Activated T-helper 1 cell treated with Interleukin-2 at 50 U/mL for 16 hours (primary cell): Measurements from ENCODE around the gene TMUB2.

Experiments used
- DNase-seq: peaks from one replicate; pipeline ENCODE4 v3.0.0-alpha.2; 2020; ENCODE audit warnings: low read depth

The TMUB2 gene

GRCh38 chr17:44176671-44177501 is 9.9 kb upstream of the TMUB2 start:
- DNase-seq, result no peak

DNA sequence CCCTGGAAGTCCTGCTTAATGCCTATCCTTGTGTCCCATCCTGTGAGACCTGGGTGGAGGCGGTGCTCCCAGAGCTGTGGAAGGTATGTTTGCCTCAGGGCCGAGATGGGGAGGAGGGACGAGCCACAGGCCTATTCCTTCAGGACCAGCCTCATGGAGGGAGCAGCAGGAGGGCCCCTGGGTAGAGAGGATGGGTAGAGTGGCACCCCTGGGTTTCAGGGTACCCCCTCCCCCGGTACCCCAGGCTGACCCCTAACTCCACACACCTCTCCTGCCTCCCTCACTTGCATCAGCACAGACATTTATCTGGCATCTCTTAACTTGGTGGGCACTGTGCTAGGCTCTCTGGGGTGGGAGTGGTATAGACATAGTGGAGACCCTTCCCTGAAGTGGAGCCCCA is 9.1 kb upstream of the TMUB2 start:
- no peak for DNase-seq

- no peak for DNase-seq
These were observed 8.6 kb upstream of the TMUB2 start for GRCh38 chr17:44178133-44178532.

DNA sequence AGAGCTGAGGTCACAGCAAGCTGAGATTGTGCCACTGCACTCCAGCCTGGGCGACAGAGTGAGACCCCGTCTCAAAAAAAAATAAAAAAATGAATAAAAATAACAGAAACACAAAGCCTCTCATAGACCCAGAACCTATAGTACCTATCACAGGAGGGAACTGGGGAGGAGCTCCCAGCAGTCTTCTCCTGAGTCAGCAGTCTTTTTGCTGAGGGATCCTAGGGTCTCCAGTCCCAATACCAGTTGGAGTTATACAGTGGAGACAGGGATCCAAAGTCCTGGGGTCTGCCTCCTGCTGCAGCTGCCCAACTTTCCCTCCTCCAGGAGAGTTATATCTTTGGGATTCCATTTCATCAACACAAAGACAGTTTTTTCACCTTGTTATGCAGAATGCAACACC is 3.7 kb upstream of the TMUB2 start:
- DNase-seq, result no peak

- no peak for DNase-seq
These were observed 2.5 kb upstream of the TMUB2 start for GRCh38 chr17:44184212-44184810.

DNA sequence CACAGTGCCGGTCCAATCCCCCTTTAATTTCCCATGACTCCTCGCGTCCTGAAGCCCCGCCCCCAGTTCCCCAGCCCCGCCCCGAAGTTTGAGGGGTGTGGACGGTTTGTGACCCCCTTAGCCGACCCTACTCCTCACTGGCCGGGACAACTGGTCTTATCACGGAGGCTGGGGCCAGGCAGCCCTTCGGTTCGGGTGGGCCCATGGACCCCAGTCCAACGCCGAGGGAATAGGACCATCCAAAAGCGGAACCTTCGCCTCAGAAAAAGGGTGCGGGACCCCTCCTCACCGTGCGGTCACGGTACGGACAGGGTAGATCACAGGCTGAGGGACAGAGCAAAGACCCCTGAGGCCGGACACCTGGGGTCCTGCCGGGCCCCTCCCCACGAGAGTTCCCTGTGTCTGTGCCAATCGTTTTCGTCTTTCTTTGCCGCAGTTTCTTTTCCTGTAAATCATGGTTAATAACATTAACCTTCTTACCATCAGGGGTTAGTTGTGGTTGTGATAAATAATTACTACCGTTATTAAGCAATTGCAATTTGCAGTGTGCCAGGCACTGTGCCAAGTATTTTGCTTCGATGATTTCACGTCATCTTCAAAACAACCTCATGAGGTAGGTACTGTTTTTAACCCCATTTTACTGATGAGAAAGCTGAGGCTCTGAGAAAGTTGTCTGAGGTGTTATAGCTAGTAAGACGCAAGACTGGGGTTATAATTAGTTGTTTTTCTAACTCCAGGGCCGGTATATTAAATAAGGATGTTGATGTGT is 543 bp downstream of the TMUB2 start:
- DNase-seq, result no peak

DNA sequence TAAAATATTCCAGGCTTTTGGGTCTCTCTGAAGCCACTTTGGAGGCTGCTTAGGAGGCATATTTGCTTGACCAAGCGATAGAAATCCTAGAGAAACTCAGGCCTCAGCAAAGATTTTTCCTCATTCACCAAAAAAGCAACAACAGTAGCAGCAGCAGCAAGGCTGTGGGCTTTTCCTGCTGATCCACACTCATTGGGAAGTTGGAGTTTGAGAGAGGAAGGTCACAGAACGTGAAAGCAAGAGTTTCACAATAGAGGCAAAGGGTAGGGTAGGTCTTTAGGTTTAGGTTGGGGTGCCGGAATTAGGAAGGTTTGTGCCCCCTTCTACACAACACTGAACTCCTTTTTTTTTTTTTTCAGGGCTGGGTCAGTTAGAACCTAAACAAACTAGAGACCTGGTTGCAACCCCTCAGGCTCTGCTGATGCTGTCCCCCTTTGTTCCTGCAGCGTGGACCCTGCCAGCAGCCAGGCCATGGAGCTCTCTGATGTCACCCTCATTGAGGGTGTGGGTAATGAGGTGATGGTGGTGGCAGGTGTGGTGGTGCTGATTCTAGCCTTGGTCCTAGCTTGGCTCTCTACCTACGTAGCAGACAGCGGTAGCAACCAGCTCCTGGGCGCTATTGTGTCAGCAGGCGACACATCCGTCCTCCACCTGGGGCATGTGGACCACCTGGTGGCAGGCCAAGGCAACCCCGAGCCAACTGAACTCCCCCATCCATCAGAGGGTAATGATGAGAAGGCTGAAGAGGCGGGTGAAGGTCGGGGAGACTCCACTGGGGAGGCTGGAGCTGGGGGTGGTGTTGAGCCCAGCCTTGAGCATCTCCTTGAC is 2.0 kb downstream of the TMUB2 start:
- no peak for DNase-seq

- DNase-seq, result no peak
These were observed 3.7 kb downstream of the TMUB2 start for GRCh38 chr17:44190481-44190880.

- DNase-seq, result no peak
These were observed 4.6 kb downstream of the TMUB2 start for GRCh38 chr17:44191369-44191768.

- DNase-seq, result no peak
These were observed 5.2 kb downstream of the TMUB2 start for GRCh38 chr17:44191941-44192496.

DNA sequence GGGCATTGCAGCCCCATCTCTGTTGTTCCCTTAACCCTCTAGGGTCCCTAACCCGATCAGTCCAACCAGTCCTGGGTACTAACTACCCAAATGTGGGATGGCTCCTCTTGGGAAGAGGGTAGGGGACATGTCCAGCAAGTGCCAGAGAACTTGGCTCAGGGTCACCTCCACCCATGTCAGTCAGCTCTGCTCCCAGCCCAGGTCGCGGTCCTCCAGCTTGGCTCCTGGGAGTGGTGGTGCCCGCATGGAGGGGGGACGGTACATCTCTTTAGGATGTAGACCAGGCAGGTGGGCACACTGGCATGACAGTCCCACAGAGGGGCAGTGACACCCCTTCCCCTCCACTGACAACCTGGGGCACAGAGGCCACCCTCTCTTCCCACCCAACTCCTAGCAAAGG is 6.0 kb downstream of the TMUB2 start:
- DNase-seq, result no peak

GRCh38 chr17:44193326-44194084 is 6.7 kb downstream of the TMUB2 start:
- no peak for DNase-seq

- no peak for DNase-seq
These were observed 10.3 kb downstream of the TMUB2 start for GRCh38 chr17:44197107-44197506.

GRCh38 chr17:44197980-44198720 is 11.4 kb downstream of the TMUB2 start:
- DNase-seq, result peak; percentile 31

DNA sequence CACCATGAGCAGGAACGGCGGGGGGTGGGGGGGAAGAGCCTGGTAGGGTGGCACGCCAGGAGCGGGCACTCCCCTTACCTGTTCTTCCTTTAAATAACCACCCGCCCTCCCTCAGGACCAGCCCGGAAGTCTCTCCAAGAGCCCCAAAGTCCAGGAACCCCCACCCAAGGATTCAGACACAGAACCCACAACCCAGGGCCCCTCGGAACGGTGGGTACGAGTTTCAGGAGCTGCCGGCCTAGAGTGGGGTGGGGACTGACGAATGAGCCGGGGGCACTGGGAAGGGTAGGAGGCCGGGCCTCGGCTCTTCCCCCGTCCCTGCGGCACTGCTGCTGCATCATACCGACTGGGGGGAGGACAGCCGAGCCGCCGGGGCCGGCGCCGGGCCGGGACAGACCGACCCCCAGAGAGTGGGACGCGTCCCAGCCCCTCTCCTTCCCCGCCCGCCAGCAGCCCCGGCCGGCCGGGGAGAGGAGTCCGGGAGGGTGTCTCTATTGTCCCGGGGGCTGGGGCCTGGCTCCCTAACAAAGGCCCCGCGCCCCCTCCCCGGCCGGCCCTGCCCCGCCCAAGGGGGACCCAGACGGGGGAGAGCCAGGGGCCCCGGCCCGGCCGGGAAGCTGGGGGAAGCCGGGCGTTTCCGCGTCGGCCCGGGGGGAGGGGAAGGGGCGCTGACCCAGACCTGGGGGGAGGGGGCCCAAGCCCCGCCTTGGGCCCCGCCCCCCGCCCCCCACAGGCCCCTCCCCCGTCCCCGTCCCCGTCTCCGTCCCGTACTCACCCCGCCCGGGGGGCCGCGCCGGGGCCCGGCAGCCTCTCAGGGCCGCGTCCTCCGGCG is 12.2 kb downstream of the TMUB2 start:
- peak; percentile 47 for DNase-seq

DNA sequence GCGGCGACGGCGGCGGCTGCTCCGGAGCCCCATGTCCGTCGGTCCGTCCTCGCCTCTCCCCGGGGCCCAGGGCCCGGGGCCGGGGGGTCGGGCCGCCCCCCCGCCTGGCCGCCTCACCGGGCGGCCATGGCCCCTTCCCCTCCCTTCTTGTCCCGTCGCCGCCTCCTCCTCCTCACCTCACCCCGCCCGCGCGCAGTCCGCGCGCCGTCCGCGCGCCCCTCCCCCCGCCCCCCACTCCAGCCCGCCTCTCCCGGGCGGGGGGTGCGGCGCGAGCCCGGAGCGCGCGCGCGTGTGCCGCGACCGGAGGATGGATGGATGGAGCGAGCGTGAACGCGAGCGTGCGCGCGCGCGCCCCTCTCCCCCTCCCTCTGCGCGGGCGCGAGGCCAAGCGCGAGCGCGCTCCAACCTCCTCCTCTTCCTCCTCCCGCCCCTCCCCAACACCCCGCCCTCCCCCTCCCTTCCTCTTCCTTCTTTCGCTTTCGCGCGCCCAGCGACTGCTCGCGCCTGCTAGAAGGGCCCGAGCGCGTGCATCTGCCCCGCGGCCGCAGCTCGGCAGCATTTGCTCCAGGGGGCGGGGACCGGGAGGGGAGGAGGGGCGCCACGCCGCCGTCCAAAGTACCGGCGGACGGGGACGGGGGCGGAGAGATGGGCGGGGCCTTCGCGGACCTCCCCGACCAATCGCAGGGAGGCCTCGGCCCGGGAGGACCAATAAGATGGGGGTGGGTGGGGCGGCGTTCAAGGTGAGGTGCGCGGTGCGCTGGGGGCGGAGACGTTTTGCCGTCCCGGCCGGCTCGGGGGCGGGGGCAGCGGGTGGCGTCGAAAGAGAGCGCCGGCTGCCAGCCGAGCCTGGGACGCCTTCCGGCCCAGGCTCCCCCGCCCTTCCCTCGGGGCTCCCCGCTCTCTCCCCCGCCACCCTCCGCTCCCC is 13.0 kb downstream of the TMUB2 start, which contains the start of gene ATXN7L3:
Gene ATXN7L3 (minus strand): TSS at position 332 of the 925 bp plus-strand sequence. CDS start 1,814 bp downstream, outside the sequence.
- peak; percentile 100 for DNase-seq

DNA sequence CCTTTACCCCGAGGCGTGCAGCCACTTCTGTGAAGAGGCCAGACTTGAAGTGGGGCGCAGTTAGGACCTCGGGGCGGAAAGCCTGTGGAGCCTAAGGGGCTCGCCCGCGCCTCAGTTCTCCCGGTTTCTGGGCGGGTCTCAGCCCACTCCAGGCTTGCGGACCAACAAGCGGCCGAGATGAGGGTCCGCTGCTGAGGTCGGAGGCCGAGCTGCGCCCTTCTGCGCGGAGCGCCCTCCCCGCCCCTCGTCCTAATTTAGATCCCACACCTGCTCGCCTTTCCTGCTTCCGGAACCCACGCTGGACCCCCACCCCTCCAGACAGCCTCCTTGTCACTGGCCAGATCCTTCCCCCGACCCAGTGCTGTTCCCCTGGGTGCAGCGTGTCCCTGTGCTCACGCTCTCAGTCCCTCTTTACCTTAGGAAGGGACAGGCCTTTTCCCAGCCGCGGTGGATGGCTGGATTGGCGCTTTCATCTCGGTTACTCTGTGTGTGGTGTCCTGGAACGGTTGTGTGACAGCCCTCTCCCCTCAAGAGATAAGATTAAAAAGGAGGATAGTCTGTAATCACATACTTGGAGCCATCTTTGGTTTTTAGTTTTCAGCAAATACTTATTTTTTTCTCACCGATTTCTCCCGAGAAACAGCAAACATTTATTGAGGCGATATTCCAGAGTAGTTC is 13.8 kb downstream of the TMUB2 start:
- no peak for DNase-seq

- no peak for DNase-seq
These were observed 16.0 kb downstream of the TMUB2 start for GRCh38 chr17:44202756-44203155.
